DOHH2 (cell line): ENCODE results near the gene DUSP10.

ENCODE experiments used
- H3F3A ChIP-seq: fragments of 200-600 bp; sonication (generic), shearing (Covaris generic); 2 replicates; pipeline ENCODE4 v1.6.0; 2016; ENCODE audit warnings: antibody characterized with exemption, mild to moderate bottlenecking; ENCODE audit not compliant: control insufficient read depth, insufficient read depth
- H3K27ac ChIP-seq: fragments of 200-600 bp; sonication (generic); 2 replicates; pipeline ENCODE4 v1.5.1; 2014; ENCODE audit warnings: low read depth, mild to moderate bottlenecking, low read length, moderate library complexity
- H3K27me3 ChIP-seq: fragments of 200-600 bp; sonication (generic); 2 replicates; pipeline ENCODE4 v1.6.1; 2014; ENCODE audit warnings: mild to moderate bottlenecking, low read length, mixed read lengths; ENCODE audit not compliant: control insufficient read depth
- H3K36me3 ChIP-seq: fragments of 200-600 bp; sonication (generic); 2 replicates; pipeline ENCODE4 v1.6.1; 2014; ENCODE audit warnings: mild to moderate bottlenecking, low read length, moderate library complexity, mixed read lengths; ENCODE audit not compliant: control insufficient read depth
- H3K4me1 ChIP-seq: fragments of 200-600 bp; sonication (generic); 2 replicates; pipeline ENCODE4 v1.6.1; 2014; ENCODE audit warnings: mild to moderate bottlenecking, low read length, mixed read lengths; ENCODE audit not compliant: control insufficient read depth
- H3K4me2 ChIP-seq: fragments of 200-600 bp; sonication (generic); 2 replicates; pipeline ENCODE4 v1.6.0; 2014; ENCODE audit warnings: mild to moderate bottlenecking, low read length, moderate library complexity
- H3K4me3 ChIP-seq: fragments of 200-600 bp; sonication (generic); 2 replicates; pipeline ENCODE4 v1.5.1; 2014; ENCODE audit warnings: mild to moderate bottlenecking, low read length, mixed read lengths
- H3K79me2 ChIP-seq: fragments of 200-600 bp; sonication (generic); 2 replicates; pipeline ENCODE4 v1.6.1; 2014; ENCODE audit warnings: mild to moderate bottlenecking, low read length, mixed read lengths; ENCODE audit not compliant: control insufficient read depth
- H3K9me2 ChIP-seq: fragments of 200-600 bp; sonication (generic); replicated peaks from 2 replicates; pipeline ENCODE4 v1.6.1; 2014; ENCODE audit warnings: mild to moderate bottlenecking, low read length, mixed read lengths; ENCODE audit not compliant: control insufficient read depth
- H3K9me3 ChIP-seq: fragments of 200-600 bp; sonication (generic); 2 replicates; pipeline ENCODE4 v1.6.1; 2014; ENCODE audit warnings: antibody characterized with exemption, low read length, mixed read lengths; ENCODE audit not compliant: control insufficient read depth, insufficient read depth
- H4K20me1 ChIP-seq: fragments of 200-600 bp; sonication (generic); 2 replicates; pipeline ENCODE4 v1.6.0; 2014; ENCODE audit warnings: low read depth, mild to moderate bottlenecking, antibody characterized with exemption, low read length, moderate library complexity; ENCODE audit not compliant: control insufficient read depth, insufficient read depth
- EZH2phosphoT487 ChIP-seq: fragments of 200-600 bp; sonication (generic); IDR thresholded peaks from 2 replicates; pipeline ENCODE4 v1.6.1; 2017; ENCODE audit warnings: borderline replicate concordance, mild to moderate bottlenecking, antibody characterized with exemption, low read length, moderate library complexity, mixed read lengths
- TF ChIP-seq, protein P1 (sequence below): fragments of 200-600 bp; sonication (generic); IDR thresholded peaks from one replicate; pipeline ENCODE4 v1.5.1; 2014; ENCODE audit warnings: antibody characterized with exemption, mild to moderate bottlenecking, low read depth, low read length; ENCODE audit not compliant: poor library complexity, severe bottlenecking

Gene DUSP10

DNA sequence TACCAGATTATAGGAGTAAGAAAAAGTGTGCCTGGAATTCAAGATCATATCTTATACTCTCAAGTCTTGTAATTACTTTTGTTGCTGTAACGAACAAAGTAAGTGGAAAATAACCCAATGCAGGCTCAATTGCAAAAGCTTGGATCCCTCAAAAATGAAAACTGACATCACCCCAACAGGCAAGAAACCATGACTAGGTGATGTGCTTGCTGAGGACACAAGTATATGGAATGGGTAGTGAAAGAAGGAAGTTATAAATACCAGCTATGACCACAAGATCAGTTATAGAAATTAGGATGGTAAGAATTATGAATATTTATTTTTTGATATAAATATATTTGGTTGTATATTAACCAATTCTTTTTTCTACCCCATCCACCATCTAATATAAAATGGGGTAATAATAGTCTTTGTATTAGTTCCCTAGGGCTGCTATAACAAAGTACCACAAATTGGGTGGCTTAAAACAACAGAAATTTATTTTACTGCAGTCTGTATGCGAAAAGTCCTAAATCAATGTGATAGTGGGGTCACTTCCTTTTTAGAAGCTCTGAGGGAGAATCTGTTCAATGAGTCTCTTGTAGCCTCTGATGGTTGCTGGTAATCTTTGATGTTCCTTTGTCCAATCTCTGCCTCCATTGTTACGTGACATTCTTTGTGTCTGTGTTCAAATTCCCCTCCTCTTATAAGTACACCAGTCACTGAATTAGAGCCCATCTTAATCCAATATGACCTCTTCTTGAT, 45.0 kb downstream of the DUSP10 start:
- no peaks in the 10 kb centered on the region for H3K4me1 ChIP-seq
- H3K9me3 ChIP-seq: no peaks in the 10 kb centered on the region
- no peak overlapping the region for H3K27ac ChIP-seq
- no peaks in the 10 kb centered on the region for H3K79me2 ChIP-seq
- H3K27me3 ChIP-seq: no peaks in the 10 kb centered on the region
- H4K20me1 ChIP-seq: no peaks in the 10 kb centered on the region
- no peak overlapping the region for H3K4me3 ChIP-seq
- H3K9me2 ChIP-seq: no peaks in the 10 kb centered on the region; the same call in 1 of the 2 replicates
- no peaks in the 10 kb centered on the region for H3F3A ChIP-seq
- TF ChIP-seq, protein P1, sequence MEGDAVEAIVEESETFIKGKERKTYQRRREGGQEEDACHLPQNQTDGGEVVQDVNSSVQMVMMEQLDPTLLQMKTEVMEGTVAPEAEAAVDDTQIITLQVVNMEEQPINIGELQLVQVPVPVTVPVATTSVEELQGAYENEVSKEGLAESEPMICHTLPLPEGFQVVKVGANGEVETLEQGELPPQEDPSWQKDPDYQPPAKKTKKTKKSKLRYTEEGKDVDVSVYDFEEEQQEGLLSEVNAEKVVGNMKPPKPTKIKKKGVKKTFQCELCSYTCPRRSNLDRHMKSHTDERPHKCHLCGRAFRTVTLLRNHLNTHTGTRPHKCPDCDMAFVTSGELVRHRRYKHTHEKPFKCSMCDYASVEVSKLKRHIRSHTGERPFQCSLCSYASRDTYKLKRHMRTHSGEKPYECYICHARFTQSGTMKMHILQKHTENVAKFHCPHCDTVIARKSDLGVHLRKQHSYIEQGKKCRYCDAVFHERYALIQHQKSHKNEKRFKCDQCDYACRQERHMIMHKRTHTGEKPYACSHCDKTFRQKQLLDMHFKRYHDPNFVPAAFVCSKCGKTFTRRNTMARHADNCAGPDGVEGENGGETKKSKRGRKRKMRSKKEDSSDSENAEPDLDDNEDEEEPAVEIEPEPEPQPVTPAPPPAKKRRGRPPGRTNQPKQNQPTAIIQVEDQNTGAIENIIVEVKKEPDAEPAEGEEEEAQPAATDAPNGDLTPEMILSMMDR: no peak
- TF ChIP-seq EZH2phosphoT487: no peak
- no peak overlapping the region for H3K4me2 ChIP-seq
- no peaks in the 10 kb centered on the region for H3K36me3 ChIP-seq

DNA sequence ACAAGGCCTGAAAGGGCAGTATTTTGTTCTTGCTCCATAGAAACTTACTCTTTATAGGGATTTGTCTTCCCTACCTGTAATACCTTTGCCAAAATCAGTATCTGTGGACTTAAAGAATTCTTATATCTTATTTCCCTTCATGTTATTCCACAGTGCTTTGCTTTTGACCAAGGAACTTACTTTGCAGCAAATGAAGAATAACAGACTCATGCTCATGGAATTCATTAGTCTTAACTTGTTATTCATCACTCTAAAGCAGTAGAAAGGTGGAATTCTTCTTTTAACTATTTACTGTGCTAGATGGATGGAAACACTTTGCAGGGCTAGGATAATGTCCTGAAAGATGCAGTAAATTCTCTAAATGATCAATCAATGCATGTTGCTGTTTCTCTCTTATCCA, 45.9 kb downstream of the DUSP10 start:
- TF ChIP-seq EZH2phosphoT487: no peak
- TF ChIP-seq, protein P1: no peak
- Histone ChIP-seq H3K4me1 (no peaks in the 10 kb centered on the region), H3F3A (no peaks in the 10 kb centered on the region), H3K4me2 (no peak overlapping the region), H3K9me2 (no peaks in the 10 kb centered on the region; the same call in 1 of the 2 replicates), H3K4me3 (no peak overlapping the region), H3K36me3 (no peaks in the 10 kb centered on the region), H3K27me3 (no peaks in the 10 kb centered on the region), H3K9me3 (no peaks in the 10 kb centered on the region), H4K20me1 (no peaks in the 10 kb centered on the region), H3K27ac (no peak overlapping the region), H3K79me2 (no peaks in the 10 kb centered on the region)

DNA sequence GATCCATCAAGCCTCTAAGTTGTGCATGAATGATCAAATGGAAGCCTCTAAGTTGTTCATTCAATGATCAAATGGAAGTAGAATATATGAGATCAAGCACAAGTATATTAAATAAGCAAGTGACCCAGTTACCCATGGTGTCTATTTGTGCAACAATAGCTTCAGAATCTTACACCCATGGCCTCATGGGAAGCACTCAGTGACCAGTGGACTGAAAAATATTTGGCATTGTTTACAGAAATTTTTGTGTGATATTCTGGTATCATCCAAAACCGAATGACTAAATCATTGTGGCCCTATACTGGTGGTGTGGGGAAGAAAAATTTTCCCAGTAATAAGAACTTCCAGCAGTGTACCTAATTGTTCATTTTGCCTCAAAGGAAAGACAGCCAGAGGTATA, 46.6 kb downstream of the DUSP10 start:
- H3K9me2 ChIP-seq: no peaks in the 10 kb centered on the region; the same call in 1 of the 2 replicates
- H3K79me2 ChIP-seq: no peaks in the 10 kb centered on the region
- no peaks in the 10 kb centered on the region for H3K9me3 ChIP-seq
- H3K27me3 ChIP-seq: no peaks in the 10 kb centered on the region
- H3K4me1 ChIP-seq: no peaks in the 10 kb centered on the region
- no peak for TF ChIP-seq EZH2phosphoT487
- TF ChIP-seq, protein P1: no peak
- no peaks in the 10 kb centered on the region for H4K20me1 ChIP-seq
- no peak overlapping the region for H3K27ac ChIP-seq
- H3K4me2 ChIP-seq: no peak overlapping the region
- no peaks in the 10 kb centered on the region for H3F3A ChIP-seq
- H3K36me3 ChIP-seq: no peaks in the 10 kb centered on the region
- H3K4me3 ChIP-seq: no peak overlapping the region
